HG02642 (cell line): ENCODE measurements around the gene SH3PXD2B.
A peak's percentile ranks its signal among the peaks of the same experiment; 100 is the strongest.

Experiments used
- ATAC-seq: cut with Tn5 transposase; IDR thresholded peaks from one replicate; pipeline ENCODE4 v1.9.1; 2021; ENCODE audit warnings: mild to moderate bottlenecking; ENCODE audit not compliant: unreplicated experiment, poor library complexity

SH3PXD2B gene

DNA sequence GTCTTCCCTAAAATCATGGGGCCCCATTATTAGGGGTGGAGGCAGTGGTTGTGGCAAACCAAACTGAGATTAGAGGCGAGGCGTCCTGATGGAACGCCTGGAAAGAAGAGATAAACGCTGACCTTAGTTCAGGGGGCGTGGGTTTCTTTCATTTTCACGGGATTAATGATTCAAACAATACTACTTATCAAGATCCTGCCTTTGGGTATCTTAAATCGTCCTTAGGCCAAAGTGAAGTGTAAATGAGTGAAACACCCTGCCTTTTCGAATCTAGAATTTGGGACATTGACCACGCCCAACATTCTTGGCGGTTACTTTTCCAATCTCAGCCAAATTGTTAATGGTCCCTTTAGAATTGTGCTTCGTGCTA is 169.7 kb downstream of the SH3PXD2B start:
- no peak for ATAC-seq

DNA sequence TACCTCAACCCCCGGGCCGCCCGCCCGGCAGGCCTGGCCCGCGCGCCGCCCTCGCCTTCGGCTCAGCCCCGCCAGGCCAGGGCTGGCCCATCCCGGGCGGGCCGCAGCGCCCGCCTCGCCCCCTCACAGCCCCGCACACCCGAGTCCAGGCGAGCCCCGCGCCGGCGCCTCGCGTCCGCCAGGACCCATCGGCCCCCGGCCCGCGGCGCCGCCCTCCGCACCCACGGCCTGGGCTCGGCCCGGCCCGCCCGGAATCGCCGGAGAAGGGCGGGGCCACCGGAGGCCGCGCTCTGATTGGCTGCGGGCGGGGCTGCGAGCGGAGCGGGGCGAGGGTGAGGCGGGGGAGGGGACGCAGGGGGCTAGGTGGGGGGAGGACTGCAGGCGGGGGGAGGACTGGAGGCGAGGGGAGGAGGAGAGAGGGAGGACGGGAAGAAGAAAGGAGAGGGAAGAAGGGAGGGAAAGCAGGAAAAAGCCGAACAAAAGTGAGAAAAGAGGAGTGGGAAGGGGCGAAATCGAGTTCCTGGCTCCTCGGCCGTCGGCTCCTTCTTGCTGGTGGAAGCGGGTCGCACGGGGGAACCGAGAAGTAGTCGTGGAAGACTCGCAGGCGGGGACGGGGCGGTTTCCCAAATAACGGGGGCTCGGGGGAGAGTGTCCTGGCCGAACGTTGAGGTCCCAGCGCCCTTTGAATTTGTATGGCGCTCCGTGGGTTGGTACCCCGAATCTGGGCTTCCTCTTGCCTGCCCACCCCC is 170.3 kb downstream of the SH3PXD2B start:
- peak; percentile 89 for ATAC-seq

DNA sequence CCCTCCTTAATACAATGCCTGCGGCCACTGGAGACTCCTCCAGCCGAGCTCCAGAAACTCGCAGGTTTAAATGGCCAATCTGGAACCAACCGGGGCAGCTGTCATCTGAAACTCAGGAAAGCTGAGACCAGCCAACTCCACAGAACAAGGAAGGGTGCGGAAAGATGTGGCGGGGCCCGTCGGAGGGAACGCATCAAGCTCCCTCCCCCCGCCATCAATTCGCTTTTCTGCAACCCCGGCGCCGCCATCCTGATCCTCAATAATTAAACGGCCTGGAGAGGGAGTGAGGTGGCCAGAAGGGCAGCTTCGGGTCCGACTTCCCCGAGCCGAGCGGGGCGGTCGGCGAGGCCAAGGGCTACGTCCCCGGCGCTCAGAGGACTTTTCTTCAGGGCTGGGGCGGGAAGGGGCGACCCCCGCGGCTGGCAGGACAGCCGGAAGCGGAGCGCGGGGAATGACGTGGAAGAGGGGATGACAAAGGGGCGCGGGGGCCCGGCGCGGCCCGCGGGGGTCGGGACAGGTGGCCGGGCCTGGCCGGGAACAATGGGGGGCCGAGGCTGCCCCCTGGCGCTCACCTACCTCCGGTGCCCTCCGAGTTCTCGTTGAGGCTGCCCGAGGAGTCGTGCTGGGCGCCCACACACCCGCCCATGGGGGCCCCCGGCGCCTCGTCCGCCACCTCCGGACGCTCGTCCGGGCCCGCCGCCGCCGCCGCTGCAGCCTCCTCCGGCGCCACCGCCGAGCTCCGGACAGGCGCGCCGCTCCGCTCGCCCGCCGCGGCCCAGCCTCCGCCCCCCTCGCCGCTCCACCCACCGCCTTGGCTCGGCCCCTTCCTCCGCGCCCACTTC is 171.1 kb downstream of the SH3PXD2B start, which contains the start of gene UBTD2:
Gene UBTD2 (minus strand): TSS at position 745 of the 842 bp plus-strand sequence. CDS start 99 bp downstream, at position 646.
- peak; percentile 90 for ATAC-seq

DNA sequence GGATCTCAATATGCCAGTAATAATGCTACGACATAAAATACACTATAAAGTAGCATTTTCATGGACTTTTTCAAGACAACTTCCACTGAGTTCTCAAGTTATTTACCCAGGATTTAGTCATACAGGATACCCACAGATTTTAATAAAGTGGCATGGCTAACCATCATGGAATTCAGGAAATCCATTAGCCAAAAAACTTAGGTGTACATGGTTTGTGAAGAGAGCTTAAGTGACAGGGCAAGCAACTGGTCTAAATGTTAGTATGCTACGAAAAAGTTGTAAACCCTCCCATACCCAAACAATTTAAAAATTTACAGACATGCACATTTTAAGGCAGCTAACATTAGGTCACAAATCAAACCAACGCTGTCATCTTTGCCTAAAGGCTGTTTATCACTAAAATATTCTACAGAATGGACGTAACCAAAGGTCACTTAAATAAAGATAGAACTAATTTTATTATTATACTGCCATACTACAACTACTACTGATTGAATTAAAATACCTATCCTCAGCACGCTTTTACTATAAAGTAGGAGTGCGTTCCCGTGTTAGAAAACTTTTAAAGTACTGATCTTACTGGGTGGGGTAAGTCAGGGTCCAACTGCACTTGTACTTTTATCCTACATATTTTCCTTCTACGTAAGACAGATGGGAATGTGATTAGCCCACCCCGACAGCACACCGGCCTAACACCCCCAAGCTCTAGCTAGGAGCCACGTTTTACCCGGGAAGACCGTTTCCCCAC is 171.9 kb downstream of the SH3PXD2B start:
- ATAC-seq = no peak

DNA sequence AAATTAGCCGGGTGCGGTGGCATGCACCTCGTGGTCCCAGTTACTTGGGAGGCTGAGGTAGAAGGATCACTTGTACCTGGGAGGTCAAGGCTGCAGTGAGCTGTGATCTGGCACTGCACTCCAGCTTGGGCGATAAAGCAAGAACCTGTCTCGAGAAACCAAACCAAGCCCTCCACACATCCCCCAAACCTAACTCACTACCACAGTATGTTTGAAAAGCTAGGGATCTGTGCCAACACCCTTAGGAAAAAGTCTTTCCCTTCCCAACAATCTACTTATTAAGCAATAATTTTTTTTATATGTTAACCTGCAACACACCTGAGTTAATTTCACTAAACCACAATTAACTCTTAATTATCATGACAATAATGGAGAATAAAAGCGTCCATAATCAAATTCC is 173.0 kb downstream of the SH3PXD2B start:
- ATAC-seq = no peak

DNA sequence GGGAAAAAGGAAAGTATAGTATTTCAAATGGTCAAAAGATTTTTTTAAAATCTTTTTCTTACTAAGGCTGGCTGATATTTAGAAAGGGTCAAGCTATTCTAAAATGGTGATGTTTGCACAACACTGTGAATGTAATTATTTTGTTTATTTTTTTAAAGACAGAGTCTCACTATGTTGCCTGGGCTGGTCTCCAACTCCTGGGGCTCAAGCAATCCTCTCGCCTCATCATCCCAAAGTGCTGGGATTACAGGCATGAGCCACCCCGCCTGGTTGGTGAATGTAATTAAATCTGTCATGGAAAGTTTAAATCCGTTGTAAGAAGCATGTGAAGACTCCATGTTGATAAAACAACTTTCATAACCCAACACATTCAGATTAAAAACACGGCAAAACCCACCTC is 173.4 kb downstream of the SH3PXD2B start:
- no peak for ATAC-seq

DNA sequence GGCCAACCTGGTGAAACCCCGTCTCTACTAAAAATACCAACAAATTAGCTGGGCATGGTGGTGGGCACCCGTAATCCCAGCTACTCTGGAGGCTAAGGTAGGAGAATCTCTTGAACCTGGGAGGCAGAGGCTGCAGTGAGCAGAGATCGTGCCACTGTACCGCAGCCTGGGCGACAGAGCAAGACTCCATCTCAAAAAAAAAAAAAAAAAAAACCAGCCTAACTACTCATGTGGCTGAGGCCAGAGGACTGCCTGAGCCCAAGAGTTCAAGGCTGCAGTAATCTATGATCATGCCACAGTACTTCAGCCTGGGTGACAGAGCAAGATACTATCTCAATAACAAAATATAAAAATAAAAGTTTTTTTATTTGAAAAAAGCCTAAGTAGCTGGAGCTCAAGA is 174.0 kb downstream of the SH3PXD2B start:
- no peak for ATAC-seq

DNA sequence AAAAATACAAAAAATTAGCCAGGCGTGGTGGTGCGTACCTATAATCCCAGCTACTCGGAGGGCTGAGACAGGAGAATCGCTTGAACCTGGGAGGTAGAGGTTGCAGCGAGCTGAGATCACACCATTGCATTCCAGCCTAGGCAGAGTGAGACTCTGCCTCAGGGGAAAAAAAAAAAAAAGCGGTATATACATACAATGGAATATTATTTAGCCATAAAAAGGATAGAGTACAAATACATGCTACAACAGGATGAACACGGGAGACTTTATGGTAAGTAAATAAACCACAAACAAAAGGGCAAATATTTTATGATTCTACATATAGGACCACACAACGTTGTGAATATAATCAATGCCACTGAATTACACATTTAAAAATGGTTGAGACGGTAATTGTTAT is 176.0 kb downstream of the SH3PXD2B start:
- ATAC-seq = no peak

DNA sequence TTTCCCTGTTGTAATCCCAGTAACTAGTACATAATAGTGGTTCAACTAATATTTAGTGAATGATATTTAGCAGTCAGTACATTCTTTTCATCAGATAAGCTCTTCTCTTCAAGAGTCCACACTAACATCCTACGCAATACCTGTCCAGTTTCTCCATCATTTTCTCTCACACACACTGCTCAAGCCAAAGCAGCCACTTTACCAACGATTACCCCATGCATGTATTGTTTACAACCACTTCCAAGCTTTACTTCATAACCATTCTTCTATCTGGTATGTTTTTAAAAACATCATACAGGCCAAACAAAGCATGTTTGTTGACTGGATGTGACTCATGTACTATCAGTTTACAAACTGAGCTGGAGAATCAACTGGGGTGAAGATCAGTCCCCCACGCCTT is 178.1 kb downstream of the SH3PXD2B start:
- ATAC-seq = no peak
